GM18508 (cell line): ENCODE data around the gene MMRN1.

Source experiments
- ATAC-seq: cut with Tn5 transposase; IDR thresholded peaks from one replicate; pipeline ENCODE4 v1.9.1; 2021; ENCODE audit warnings: moderate number of reproducible peaks; ENCODE audit not compliant: insufficient read depth, unreplicated experiment

Gene MMRN1

DNA sequence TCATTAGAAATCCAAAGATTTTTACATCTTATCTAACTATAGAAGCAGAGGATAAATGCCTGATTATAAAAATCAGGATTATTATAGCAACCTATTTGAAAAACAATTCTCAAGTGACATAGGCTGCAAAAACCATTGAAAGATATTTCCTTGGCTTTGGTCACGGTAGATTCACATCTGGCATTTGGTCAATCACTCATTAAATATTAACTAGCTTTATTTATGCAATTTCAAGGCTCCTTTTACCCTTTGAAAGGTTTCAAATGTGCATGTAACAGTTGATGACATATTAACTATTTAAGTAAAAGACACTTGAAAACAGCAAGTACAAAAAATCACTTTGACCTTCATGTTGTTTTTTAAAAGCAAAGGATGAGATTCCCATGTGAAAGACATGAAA, 98.1 kb downstream of the MMRN1 start:
- no peak for ATAC-seq

GRCh38 chr4:89994176-89994873, 99.7 kb downstream of the MMRN1 start:
- no peak for ATAC-seq

DNA sequence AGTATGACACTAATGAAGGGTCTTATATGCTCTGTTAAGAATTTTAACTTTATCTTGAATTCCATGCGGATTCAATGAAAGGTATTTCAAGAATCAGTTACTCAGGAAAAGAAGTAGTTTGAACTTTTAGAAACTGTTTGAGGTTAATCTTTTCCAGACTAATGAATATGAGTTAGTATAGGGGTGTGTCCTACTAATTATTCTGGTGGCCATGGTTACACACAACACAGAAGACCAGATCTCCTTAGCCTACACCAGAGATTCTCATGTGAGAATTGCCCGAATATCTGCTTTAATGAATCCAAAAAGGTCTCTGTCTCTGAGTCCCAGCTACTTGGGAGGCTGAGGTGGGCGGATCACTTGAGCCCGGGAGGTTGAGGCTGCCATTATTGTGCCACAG, 100.4 kb downstream of the MMRN1 start:
- ATAC-seq, result no peak

GRCh38 chr4:89995814-89996213, 101.2 kb downstream of the MMRN1 start:
- ATAC-seq, result no peak

GRCh38 chr4:89997171-89997704, 102.6 kb downstream of the MMRN1 start:
- ATAC-seq, result no peak

GRCh38 chr4:89998469-89999011, 103.9 kb downstream of the MMRN1 start:
- no peak for ATAC-seq

DNA sequence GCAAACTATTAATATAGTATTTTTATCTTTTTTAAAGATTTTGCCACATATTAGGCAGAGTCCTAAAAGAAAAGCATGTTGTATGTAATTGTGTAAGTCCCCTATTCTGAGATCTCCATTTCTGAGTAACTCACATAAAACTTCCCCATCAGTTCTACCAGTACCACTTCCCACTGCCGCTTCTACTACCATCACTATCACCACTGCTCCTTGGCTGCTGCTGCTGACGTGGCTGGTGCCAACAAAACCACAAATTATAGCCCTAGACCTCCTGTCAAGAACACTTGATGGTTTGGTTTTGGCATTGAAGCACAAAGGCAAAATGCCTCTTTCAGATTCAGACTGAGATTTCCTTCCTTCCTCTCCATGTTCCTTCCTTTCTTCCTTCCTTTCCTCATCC, 106.4 kb downstream of the MMRN1 start:
- ATAC-seq, result no peak

- no peak for ATAC-seq
Measured at GRCh38 chr4:90002441-90003062, 107.9 kb downstream of the MMRN1 start.
